CD8-positive, alpha-beta memory T cell (primary cell): ENCODE measurements around the gene SERPINA6. TPM values are rescaled to one million over a fixed set of nuclear protein-coding genes. Genes with fewer than 3 reads are reported as not detected.
A peak's percentile ranks its signal among the peaks of the same experiment; 100 is the strongest.
"Not testable (repeated sequence)": the region's sequence is repeated elsewhere in the genome, so short reads cannot be mapped to it uniquely, and the experiment has no call there.

Experiments used
- CTCF ChIA-PET: fragments of 350-600 bp; sonication (Branson Sonifier 250); formaldehyde crosslinking; loops from one replicate; lab custom pipeline; 2021; ENCODE audit warnings: antibody characterized with exemption; lab: Charles Lee
- POLR2A ChIA-PET: fragments of 350-600 bp; sonication (Branson Sonifier 250); formaldehyde crosslinking; loops from one replicate; lab custom pipeline; 2021; ENCODE audit warnings: antibody characterized with exemption; lab: Charles Lee
- DNase-seq, 5 donors: peaks; one replicate each; pipeline versions ENCODE4 v3.0.0 to v3.0.0-alpha.2; 2020 to 2022; ENCODE audit warnings: mixed read lengths in 1 of 5
- H3K27ac ChIP-seq: one replicate; pipeline ENCODE4 v1.7.0; 2013; ENCODE audit warnings: low read depth, mild to moderate bottlenecking, low read length, moderate library complexity
- H3K27me3 ChIP-seq: 2 replicates; pipeline ENCODE4 v1.7.0; 2013; ENCODE audit warnings: low read length, mild to moderate bottlenecking; ENCODE audit not compliant: insufficient read depth, poor library complexity, severe bottlenecking
- H3K36me3 ChIP-seq: 2 replicates; pipeline ENCODE4 v1.7.0; 2013; ENCODE audit warnings: mild to moderate bottlenecking, low read length, moderate library complexity; ENCODE audit not compliant: insufficient read depth
- H3K4me1 ChIP-seq: 2 replicates; pipeline ENCODE4 v1.7.0; 2013; ENCODE audit warnings: mild to moderate bottlenecking, low read length, moderate library complexity; ENCODE audit not compliant: insufficient read depth
- H3K4me3 ChIP-seq: 2 replicates; pipeline ENCODE4 v1.7.0; 2013; ENCODE audit warnings: mild to moderate bottlenecking, low read length
- H3K9me3 ChIP-seq: 2 replicates; pipeline ENCODE4 v1.7.0; 2013; ENCODE audit warnings: mild to moderate bottlenecking, low read length
- H3K27ac Mint-ChIP-seq, 8 donors: one replicate each; pipeline ENCODE4 v1.8.0; 2020 to 2021; ENCODE audit warnings: mixed read lengths in 8 of 8, mild to moderate bottlenecking in 6 of 8, inconsistent platforms in 3 of 8, moderate library complexity in 3 of 8
- H3K27me3 Mint-ChIP-seq, 2 donors: one replicate each; pipeline ENCODE4 v1.8.0; 2020 to 2021; ENCODE audit warnings: mixed read lengths in 2 of 2, mild to moderate bottlenecking in 1 of 2, moderate library complexity in 1 of 2
- H3K36me3 Mint-ChIP-seq, 3 donors: one replicate each; pipeline ENCODE4 v1.8.0; 2020 to 2021; ENCODE audit warnings: mixed read lengths in 3 of 3, inconsistent platforms in 1 of 3, mild to moderate bottlenecking in 1 of 3
- H3K4me1 Mint-ChIP-seq, 3 donors: one replicate each; pipeline ENCODE4 v1.8.0; 2020 to 2021; ENCODE audit warnings: mixed read lengths in 3 of 3, inconsistent platforms in 1 of 3, mild to moderate bottlenecking in 1 of 3
- H3K4me3 Mint-ChIP-seq, 7 donors: one replicate each; pipeline ENCODE4 v1.8.0; 2020 to 2021; ENCODE audit warnings: mixed read lengths in 7 of 7, mild to moderate bottlenecking in 6 of 7, moderate library complexity in 4 of 7, inconsistent platforms in 2 of 7
- H3K9me3 Mint-ChIP-seq, 5 donors: one replicate each; pipeline ENCODE4 v1.8.0; 2020 to 2022; ENCODE audit warnings: mixed read lengths in 5 of 5, mild to moderate bottlenecking in 3 of 5, moderate library complexity in 2 of 5, inconsistent platforms in 1 of 5
- polyA plus RNA-seq: library from polyadenylated mRNA; unstranded; fragments of 300-500 nt; fragmentation: Illumina TruSeq; gene quantifications from one replicate; pipeline ENCODE4 v1.2.3, GENCODE V29; 2021
- total RNA-seq, 2 experiments: library from RNA; stranded (reverse); gene quantifications; one replicate each; pipeline ENCODE4 v1.2.3, GENCODE V29; 2021

The SERPINA6 gene
- total and polyA plus RNA-seq, 3 experiments from 2014 or later, result not detected

- H3K27me3 Mint-ChIP-seq, H3K4me3 ChIP-seq, H3K9me3 ChIP-seq, H3K27me3 ChIP-seq, H3K4me1 ChIP-seq, POLR2A ChIA-PET, H3K36me3 Mint-ChIP-seq, CTCF ChIA-PET, H3K36me3 ChIP-seq, H3K9me3 Mint-ChIP-seq: not testable (repeated sequence)
- H3K4me3 Mint-ChIP-seq, result peak overlapping the region in 3 of 7 donors; percentile 27 to 47 (median 41)
- DNase-seq, result peak in 2 of 5 donors; percentile 17 to 75
- H3K27ac ChIP-seq, result peak overlapping the region; percentile 25
- H3K4me1 Mint-ChIP-seq, result peaks cover 2 to 32% (median 6%) of the 10 kb centered on the region in 3 donors
- H3K27ac Mint-ChIP-seq, result peak overlapping the region in 6 of 8 donors; percentile 54 to 85 (median 74)
Measured at GRCh38 chr14:94346065-94346786, 23.1 kb upstream of the SERPINA6 start.

DNA sequence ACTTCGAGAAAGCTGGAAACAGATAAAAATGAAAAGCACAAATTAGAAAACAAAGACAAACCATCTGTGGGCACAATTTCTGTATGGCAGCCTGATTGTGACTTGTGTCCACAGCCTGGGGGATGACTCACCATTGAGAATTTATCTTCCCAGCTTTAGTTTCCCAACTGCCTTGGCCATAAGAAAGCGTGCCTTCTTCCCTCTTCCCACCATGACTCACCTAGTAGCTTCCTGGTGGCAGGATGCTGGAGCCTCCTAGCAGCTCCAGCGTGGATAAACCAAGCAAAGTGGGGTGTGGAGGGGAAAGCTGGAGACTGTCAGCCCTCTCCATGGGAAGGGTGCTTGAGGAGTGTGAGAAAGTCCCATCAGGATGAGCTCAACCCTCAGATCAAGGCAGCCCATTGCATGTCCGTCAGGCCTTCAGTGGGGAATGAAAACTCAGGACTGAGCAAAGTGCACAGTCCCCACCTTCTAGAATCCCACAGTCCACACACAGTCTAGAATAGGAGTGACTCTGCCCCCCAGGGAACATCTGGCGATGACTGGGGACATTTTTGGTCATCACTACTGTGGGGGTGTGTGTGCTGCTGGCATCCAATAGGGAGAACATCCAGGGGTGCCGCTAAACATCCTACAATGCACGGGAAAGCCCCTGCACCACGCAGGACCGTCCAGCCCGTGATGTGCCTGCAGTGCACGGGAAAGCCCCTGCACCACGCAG is 22.4 kb upstream of the SERPINA6 start:
- Mint-ChIP-seq H3K4me3 (no peak overlapping the region), H3K4me1 (peaks cover 2 to 32% (median 6%) of the 10 kb centered on the region in 3 donors), H3K27ac (peak overlapping the region in 1 of 8 donors; percentile 22), H3K9me3 (no peaks in the 10 kb centered on the region), H3K27me3 (peaks cover 6 to 8% of the 10 kb centered on the region in 2 donors), H3K36me3 (peaks cover 0 to 5% (median 0%) of the 10 kb centered on the region in 3 donors)
- H3K27ac ChIP-seq, result no peak overlapping the region
- H3K4me3 ChIP-seq, result no peak overlapping the region
- POLR2A ChIA-PET, result no interaction called here
- H3K27me3 ChIP-seq, result no peaks in the 10 kb centered on the region
- CTCF ChIA-PET, result no interaction called here
- no peaks in the 10 kb centered on the region for H3K36me3 ChIP-seq
- no peaks in the 10 kb centered on the region for H3K9me3 ChIP-seq
- H3K4me1 ChIP-seq, result peaks cover 3% of the 10 kb centered on the region
- no peak for DNase-seq

- no peaks in the 10 kb centered on the region for H3K9me3 ChIP-seq
- Mint-ChIP-seq H3K27me3 (peaks cover 11 to 12% of the 10 kb centered on the region in 2 donors), H3K4me1 (peaks cover 2 to 32% (median 6%) of the 10 kb centered on the region in 3 donors), H3K27ac (no peak overlapping the region), H3K4me3 (no peak overlapping the region), H3K36me3 (peaks cover 0 to 5% (median 0%) of the 10 kb centered on the region in 3 donors), H3K9me3 (no peaks in the 10 kb centered on the region)
- ChIA-PET POLR2A (no interaction called here), CTCF (no interaction called here)
- no peak for DNase-seq
- no peak overlapping the region for H3K27ac ChIP-seq
- no peaks in the 10 kb centered on the region for H3K36me3 ChIP-seq
- H3K4me1 ChIP-seq, result peaks cover 3% of the 10 kb centered on the region
- no peak overlapping the region for H3K4me3 ChIP-seq
- no peaks in the 10 kb centered on the region for H3K27me3 ChIP-seq
Measured at GRCh38 chr14:94344389-94344788, 21.3 kb upstream of the SERPINA6 start.

- Histone ChIP-seq H3K36me3 (no peaks in the 10 kb centered on the region), H3K4me1 (peaks cover 3% of the 10 kb centered on the region), H3K27ac (no peak overlapping the region), H3K9me3 (no peaks in the 10 kb centered on the region), H3K27me3 (no peaks in the 10 kb centered on the region), H3K4me3 (no peak overlapping the region)
- peaks cover 0 to 5% (median 0%) of the 10 kb centered on the region in 3 donors for H3K36me3 Mint-ChIP-seq
- H3K9me3 Mint-ChIP-seq, result no peaks in the 10 kb centered on the region
- POLR2A ChIA-PET, result no interaction called here
- peaks cover 11 to 12% of the 10 kb centered on the region in 2 donors for H3K27me3 Mint-ChIP-seq
- CTCF ChIA-PET, result no interaction called here
- H3K27ac Mint-ChIP-seq, result peak overlapping the region in 1 of 8 donors; percentile 53
- H3K4me1 Mint-ChIP-seq, result peaks cover 2 to 32% (median 6%) of the 10 kb centered on the region in 3 donors
- H3K4me3 Mint-ChIP-seq, result no peak overlapping the region
- DNase-seq, result no peak
Measured at GRCh38 chr14:94343238-94344005, 20.3 kb upstream of the SERPINA6 start.

DNA sequence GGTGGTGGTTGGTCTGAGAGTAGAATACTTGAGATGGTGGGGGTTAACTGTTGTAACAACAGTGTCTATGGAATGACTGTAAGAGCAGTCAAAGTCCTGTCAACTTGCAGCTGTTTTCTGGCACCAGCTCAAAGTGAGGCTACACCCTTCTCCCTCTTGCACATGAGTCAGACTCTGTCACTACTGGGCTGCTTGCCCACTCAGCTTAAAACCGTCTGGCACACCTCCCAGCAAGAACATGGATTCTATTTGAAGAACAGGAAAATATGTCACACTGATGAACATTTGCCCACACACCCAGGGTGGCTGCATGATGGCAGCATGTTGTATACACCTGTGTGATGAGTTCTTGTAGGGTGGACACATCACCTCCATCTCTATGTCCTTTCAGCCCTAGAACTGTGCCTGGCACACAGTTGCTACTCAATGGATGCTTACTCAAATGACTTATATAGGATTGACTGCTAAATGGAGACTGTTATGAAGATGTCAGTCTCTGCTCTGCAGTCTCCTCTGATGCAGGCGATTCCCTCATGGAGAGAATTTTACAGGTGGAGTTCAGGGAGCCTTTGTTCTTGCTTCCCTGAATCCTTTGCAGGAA is 19.3 kb upstream of the SERPINA6 start:
- H3K4me3 Mint-ChIP-seq, result no peak overlapping the region
- no peak overlapping the region for H3K27ac Mint-ChIP-seq
- no peaks in the 10 kb centered on the region for H3K27me3 ChIP-seq
- H3K27ac ChIP-seq, result no peak overlapping the region
- H3K27me3 Mint-ChIP-seq, result peaks cover 12 to 16% of the 10 kb centered on the region in 2 donors
- CTCF ChIA-PET, result no interaction called here
- peaks cover 0 to 2% (median 0%) of the 10 kb centered on the region in 5 donors for H3K9me3 Mint-ChIP-seq
- no peaks in the 10 kb centered on the region for H3K9me3 ChIP-seq
- POLR2A ChIA-PET, result no interaction called here
- H3K4me1 ChIP-seq, result peaks cover 3% of the 10 kb centered on the region
- H3K36me3 ChIP-seq, result no peaks in the 10 kb centered on the region
- H3K36me3 Mint-ChIP-seq, result peaks cover 0 to 5% (median 0%) of the 10 kb centered on the region in 3 donors
- DNase-seq, result no peak
- H3K4me1 Mint-ChIP-seq, result peaks cover 2 to 32% (median 6%) of the 10 kb centered on the region in 3 donors
- H3K4me3 ChIP-seq, result no peak overlapping the region

GRCh38 chr14:94341656-94342333 is 18.7 kb upstream of the SERPINA6 start:
- Mint-ChIP-seq H3K27me3 (peaks cover 12 to 18% of the 10 kb centered on the region in 2 donors), H3K4me1 (peaks cover 2 to 26% (median 5%) of the 10 kb centered on the region in 3 donors), H3K9me3 (peaks cover 0 to 2% (median 0%) of the 10 kb centered on the region in 5 donors), H3K4me3 (no peak overlapping the region), H3K36me3 (peaks cover 0 to 5% (median 0%) of the 10 kb centered on the region in 3 donors), H3K27ac (peak overlapping the region in 1 of 8 donors; percentile 2)
- Histone ChIP-seq H3K36me3 (no peaks in the 10 kb centered on the region), H3K27me3 (no peaks in the 10 kb centered on the region), H3K9me3 (no peaks in the 10 kb centered on the region), H3K4me3 (no peak overlapping the region), H3K4me1 (peaks cover 3% of the 10 kb centered on the region), H3K27ac (no peak overlapping the region)
- DNase-seq, result no peak
- ChIA-PET POLR2A (no interaction called here), CTCF (no interaction called here)

DNA sequence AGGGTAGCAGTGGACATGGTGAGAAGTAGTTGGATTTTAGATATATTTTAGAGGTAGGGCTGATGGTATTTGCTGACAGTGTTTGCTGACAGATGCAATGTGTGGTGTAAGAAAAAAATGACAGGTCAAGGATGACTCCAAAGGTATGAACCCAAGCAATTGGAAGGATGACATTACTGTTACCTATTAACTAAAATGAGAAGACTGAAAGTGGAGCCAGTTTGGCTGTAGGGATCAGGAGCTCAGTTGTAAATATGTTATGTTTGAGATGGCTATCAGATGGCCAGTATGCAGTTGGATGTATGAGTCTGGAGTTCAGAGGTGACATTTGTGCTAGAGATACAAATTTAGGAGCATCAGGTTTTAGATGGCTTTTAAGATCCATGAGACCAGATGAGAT is 17.4 kb upstream of the SERPINA6 start:
- no peaks in the 10 kb centered on the region for H3K27me3 ChIP-seq
- H3K4me3 Mint-ChIP-seq, result no peak overlapping the region
- H3K27ac ChIP-seq, result no peak overlapping the region
- no peak for DNase-seq
- H3K36me3 ChIP-seq, result no peaks in the 10 kb centered on the region
- no peak overlapping the region for H3K27ac Mint-ChIP-seq
- no peaks in the 10 kb centered on the region for H3K4me1 ChIP-seq
- peaks cover 12 to 26% of the 10 kb centered on the region in 2 donors for H3K27me3 Mint-ChIP-seq
- ChIA-PET POLR2A (no interaction called here), CTCF (no interaction called here)
- H3K4me1 Mint-ChIP-seq, result peaks cover 0 to 20% (median 2%) of the 10 kb centered on the region in 3 donors
- H3K36me3 Mint-ChIP-seq, result peaks cover 0 to 5% (median 0%) of the 10 kb centered on the region in 3 donors
- peaks cover 0 to 4% (median 0%) of the 10 kb centered on the region in 5 donors for H3K9me3 Mint-ChIP-seq
- no peaks in the 10 kb centered on the region for H3K9me3 ChIP-seq
- H3K4me3 ChIP-seq, result no peak overlapping the region
